Endothelial cell of umbilical vein (primary cell): Measurements from ENCODE around the gene LEMD1. TPM values are rescaled to one million over a fixed set of nuclear protein-coding genes. Genes with fewer than 3 reads are reported as not detected.

Source experiments
- BruUV-seq: library from RNA; stranded (reverse); fragments of 400-500 nt; replicated peaks from 2 replicates; lab custom pipeline; 2021; lab: Mats Ljungman, UMichigan
- CTCF ChIA-PET: fragments of 300-600, 350-600 bp; sonication (Branson Sonifier 250); formaldehyde crosslinking; loops from one replicate; lab custom pipeline; 2021; ENCODE audit warnings: antibody characterized with exemption, inconsistent platforms; lab: Charles Lee
- POLR2A ChIA-PET: fragments of 300-600, 350-600 bp; sonication (Branson Sonifier 250); formaldehyde crosslinking; loops from one replicate; lab custom pipeline; 2021; ENCODE audit warnings: antibody characterized with exemption, inconsistent platforms; lab: Charles Lee
- DNase-seq: peaks from one replicate; pipeline ENCODE4 v3.0.0-alpha.2; 2011; ENCODE audit warnings: low read depth, low spot score
- FAIRE-seq: peaks from 2 replicates; lab custom pipeline; 2011; peaks lifted over from hg19 to GRCh38; lab: Jason Lieb, UNC
- H2AFZ ChIP-seq: 2 replicates; pipeline ENCODE4 v1.6.0; 2012; ENCODE audit warnings: low read depth, low read length, control low read depth, inconsistent platforms
- H3K27ac ChIP-seq: 2 replicates; pipeline ENCODE4 v1.5.1; 2011; ENCODE audit warnings: low read depth, mild to moderate bottlenecking, control low read depth, low read length, moderate library complexity; ENCODE audit not compliant: insufficient read depth
- H3K27me3 ChIP-seq, 2 experiments: 2 replicates each; pipeline versions ENCODE4 v1.6.0 to v1.6.1; 2011; ENCODE audit warnings: low read length in 2 of 2, mixed read lengths in 1 of 2; ENCODE audit not compliant: control insufficient read depth in 2 of 2, insufficient read depth in 2 of 2
- H3K36me3 ChIP-seq, 2 experiments: 2 replicates in 1 of 2; 3 replicates in 1 of 2; pipeline ENCODE4 v1.5.1; 2011; ENCODE audit warnings: low read length in 2 of 2, mild to moderate bottlenecking in 1 of 2, moderate library complexity in 1 of 2; ENCODE audit not compliant: control insufficient read depth in 2 of 2, insufficient read depth in 2 of 2; ENCODE audit errors: extremely low read depth in 1 of 2
- H3K4me1 ChIP-seq: 3 replicates; pipeline ENCODE4 v1.5.1; 2011; ENCODE audit warnings: mild to moderate bottlenecking, low read length; ENCODE audit not compliant: control insufficient read depth, insufficient read depth; ENCODE audit errors: extremely low read depth
- H3K4me2 ChIP-seq: 2 replicates; pipeline ENCODE4 v1.6.1; 2011; ENCODE audit warnings: low read length, control low read depth, mixed read lengths; ENCODE audit not compliant: insufficient read depth
- H3K4me3 ChIP-seq, 3 experiments: fragments of 200-600 bp in 1 of 3; sonication (generic), shearing (Covaris generic) in 1 of 3; replicated peaks in 1 of 3; 2 replicates each; pipeline ENCODE4 v1.5.1; 2011 to 2016; ENCODE audit warnings: control low read depth in 3 of 3, low read length in 3 of 3, mild to moderate bottlenecking in 2 of 3, inconsistent platforms in 1 of 3, low read depth in 1 of 3, moderate library complexity in 1 of 3; ENCODE audit not compliant: insufficient read depth in 1 of 3
- H3K79me2 ChIP-seq: 2 replicates; pipeline ENCODE4 v1.6.0; 2012; ENCODE audit warnings: low read length, inconsistent platforms; ENCODE audit not compliant: control insufficient read depth, insufficient read depth
- H3K9ac ChIP-seq: replicated peaks from 2 replicates; pipeline ENCODE3; 2011; ENCODE audit warnings: low read length, control low read depth; ENCODE audit not compliant: insufficient read depth; ENCODE audit errors: extremely low read depth
- H3K9me1 ChIP-seq: replicated peaks from 3 replicates; pipeline ENCODE4 v1.6.0; 2011; ENCODE audit warnings: mild to moderate bottlenecking, low read length; ENCODE audit not compliant: control insufficient read depth, insufficient read depth; ENCODE audit errors: extremely low read depth
- H3K9me3 ChIP-seq: replicated peaks from 2 replicates; pipeline ENCODE4 v1.5.1; 2012; ENCODE audit warnings: low read length, inconsistent platforms; ENCODE audit not compliant: control insufficient read depth, insufficient read depth
- H4K20me1 ChIP-seq: replicated peaks from 2 replicates; pipeline ENCODE3; 2011; ENCODE audit warnings: mild to moderate bottlenecking, low read length; ENCODE audit not compliant: control insufficient read depth, insufficient read depth; ENCODE audit errors: extremely low read depth
- EZH2 ChIP-seq: IDR thresholded peaks from 2 replicates; pipeline ENCODE4 v1.6.1; 2012; ENCODE audit warnings: borderline replicate concordance, low read depth, mild to moderate bottlenecking, moderate library complexity, low read length, inconsistent platforms; ENCODE audit not compliant: severe bottlenecking
- POLR2A ChIP-seq: IDR thresholded peaks from 2 replicates; pipeline ENCODE4 v1.6.1; 2012; ENCODE audit warnings: low read depth, mild to moderate bottlenecking, control low read depth, low read length
- dilution Hi-C: fragments of 300-500 bp; cut with MboI; formaldehyde crosslinking; loops from one replicate; pipeline ENCODE4 v1.15.0; 2019; ENCODE audit warnings: low sequenced_read_pairs; ENCODE audit not compliant: extremely low pct_ligation_motif_present
- intact Hi-C: fragments of 100-400 bp; cut with micrococcal nuclease; formaldehyde crosslinking; loops from one replicate; pipeline ENCODE4 v1.10.0; 2022
- polyA plus RNA-seq, 4 experiments: library from polyadenylated mRNA; depleted of rRNA in 3 of 4; stranded (reverse) in 3 of 4; unstranded in 1 of 4; fragments of >200 nt; gene quantifications; 2 replicates each; pipeline versions ENCODE4 v1.2.1 to v1.2.3, GENCODE V29; 2011 to 2012; ENCODE audit warnings: missing spikeins in 1 of 4
- total RNA-seq: library from RNA; stranded (reverse); gene quantifications from 2 replicates; pipeline ENCODE4 v1.2.3, GENCODE V29; 2021
- TF ChIP-seq, protein P1 (sequence below), 2 donors: IDR thresholded peaks; 1 replicate in 1 of 2; 2 replicates in 1 of 2; pipeline ENCODE4 v1.5.1; 2011; ENCODE audit warnings: low read length in 2 of 2, mild to moderate bottlenecking in 2 of 2, moderate library complexity in 2 of 2, control low read depth in 1 of 2, inconsistent platforms in 1 of 2, low read depth in 1 of 2; ENCODE audit not compliant: insufficient read depth in 1 of 2; ENCODE audit errors: extremely low read depth in 1 of 2

LEMD1 gene
- total and polyA plus RNA-seq, 2 donors (not counting 3 experiments of a cell fraction or from before 2014, with no cell fraction given), result not detected

GRCh38 chr1:205435578-205436573, 14.0 kb upstream of the LEMD1 start:
- peak; percentile 25 for TF ChIP-seq EZH2
- no peak for TF ChIP-seq POLR2A
- TF ChIP-seq, protein P1, sequence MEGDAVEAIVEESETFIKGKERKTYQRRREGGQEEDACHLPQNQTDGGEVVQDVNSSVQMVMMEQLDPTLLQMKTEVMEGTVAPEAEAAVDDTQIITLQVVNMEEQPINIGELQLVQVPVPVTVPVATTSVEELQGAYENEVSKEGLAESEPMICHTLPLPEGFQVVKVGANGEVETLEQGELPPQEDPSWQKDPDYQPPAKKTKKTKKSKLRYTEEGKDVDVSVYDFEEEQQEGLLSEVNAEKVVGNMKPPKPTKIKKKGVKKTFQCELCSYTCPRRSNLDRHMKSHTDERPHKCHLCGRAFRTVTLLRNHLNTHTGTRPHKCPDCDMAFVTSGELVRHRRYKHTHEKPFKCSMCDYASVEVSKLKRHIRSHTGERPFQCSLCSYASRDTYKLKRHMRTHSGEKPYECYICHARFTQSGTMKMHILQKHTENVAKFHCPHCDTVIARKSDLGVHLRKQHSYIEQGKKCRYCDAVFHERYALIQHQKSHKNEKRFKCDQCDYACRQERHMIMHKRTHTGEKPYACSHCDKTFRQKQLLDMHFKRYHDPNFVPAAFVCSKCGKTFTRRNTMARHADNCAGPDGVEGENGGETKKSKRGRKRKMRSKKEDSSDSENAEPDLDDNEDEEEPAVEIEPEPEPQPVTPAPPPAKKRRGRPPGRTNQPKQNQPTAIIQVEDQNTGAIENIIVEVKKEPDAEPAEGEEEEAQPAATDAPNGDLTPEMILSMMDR (IDR thresholded peaks at IDR 0.05; ENCODE audit: extremely low read depth in 1 of 2, insufficient read depth in 1 of 2, low read depth in 1 of 2, low read length in 2 of 2), result no peak
- ChIA-PET POLR2A (no interaction called here), CTCF (no interaction called here)
- Histone ChIP-seq H3K4me1 (peaks cover 2% of the 10 kb centered on the region), H3K27ac (no peak overlapping the region), H3K9me3 (no peaks in the 10 kb centered on the region), H3K79me2 (no peaks in the 10 kb centered on the region), H3K9me1 (no peaks in the 10 kb centered on the region), H3K9ac (no peak overlapping the region), H3K27me3 (peaks cover 14 to 17% of the 10 kb centered on the region in 2 experiments), H4K20me1 (no peaks in the 10 kb centered on the region), H3K4me3 (no peak overlapping the region), H3K36me3 (no peaks in the 10 kb centered on the region), H2AFZ (no peak overlapping the region), H3K4me2 (no peak overlapping the region)
- FAIRE-seq, result no peak
- no peak for DNase-seq
- BruUV-seq, result no TSS peak
- intact Hi-C loops, result loop anchor here (5.0 kb wide), 1 partner anchor 86 kb away; no protein-coding TSS in a partner anchor
- dilution Hi-C loops, result no loop called here
